ENCODE results near the gene PPY.
"Not testable (repeated sequence)": the region's sequence is repeated elsewhere in the genome, so short reads cannot be mapped to it uniquely, and the experiment has no call there.

Gene PPY

GRCh38 chr17:43906951-43907424 lies 35.3 kb downstream of the PPY start:
- Mint-ChIP-seq H3K27me3 (peaks cover 2% of the 10 kb centered on the region), H3K36me3 (no peaks in the 10 kb centered on the region), H3K27ac (no peak overlapping the region), H3K9me3 (no peaks in the 10 kb centered on the region), H3K4me3 (peak overlapping the region; percentile 85), H3K4me1 (peaks cover 15% of the 10 kb centered on the region)

DNA sequence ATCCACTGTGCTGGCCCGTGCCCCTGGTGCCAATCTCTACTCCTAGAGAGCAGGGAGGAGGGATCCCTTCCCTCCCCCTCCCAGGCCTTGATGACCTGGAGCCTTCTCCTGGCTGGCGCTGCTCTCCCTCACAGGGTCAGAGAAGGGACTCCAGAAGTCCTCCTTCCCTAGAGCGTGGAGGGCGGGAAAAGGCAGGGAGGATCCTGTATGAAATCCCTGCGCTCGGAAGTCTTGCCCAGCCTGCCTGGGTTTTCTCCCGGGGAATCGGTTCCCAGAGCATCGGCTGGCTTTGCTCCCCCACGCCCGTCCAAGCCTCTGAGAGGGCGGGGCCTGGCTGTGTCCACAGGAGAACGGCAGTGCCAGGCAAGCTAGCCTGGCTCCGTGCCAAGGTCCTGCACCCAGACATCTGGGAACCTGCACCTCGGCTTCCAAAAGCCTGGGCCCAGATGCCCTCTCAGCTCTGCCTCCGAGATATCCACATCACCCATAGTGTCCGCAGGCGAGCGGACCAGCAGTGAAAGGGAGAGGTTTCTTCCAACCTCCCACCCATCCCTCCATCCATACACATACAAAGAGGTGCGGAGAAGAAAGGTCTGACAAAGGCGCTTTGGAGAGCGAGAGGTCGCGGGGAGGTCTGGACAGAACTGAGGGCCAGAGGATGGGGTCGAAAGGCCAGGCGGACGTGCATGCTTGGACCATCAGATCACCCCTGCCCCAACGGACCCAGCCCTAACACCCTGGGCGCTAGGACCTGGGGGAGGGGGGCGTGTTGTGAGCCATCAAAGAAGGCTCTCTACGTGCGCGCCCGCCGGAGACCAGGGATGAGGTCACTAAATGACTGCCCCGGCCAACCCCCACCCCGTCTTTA lies 36.1 kb downstream of the PPY start:
- peaks cover 2% of the 10 kb centered on the region for H3K27me3 Mint-ChIP-seq
- H3K9me3 Mint-ChIP-seq, result no peaks in the 10 kb centered on the region
- peak overlapping the region; percentile 85 for H3K4me3 Mint-ChIP-seq
- H3K36me3 Mint-ChIP-seq, result no peaks in the 10 kb centered on the region
- peaks cover 15% of the 10 kb centered on the region for H3K4me1 Mint-ChIP-seq
- no peak overlapping the region for H3K27ac Mint-ChIP-seq

DNA sequence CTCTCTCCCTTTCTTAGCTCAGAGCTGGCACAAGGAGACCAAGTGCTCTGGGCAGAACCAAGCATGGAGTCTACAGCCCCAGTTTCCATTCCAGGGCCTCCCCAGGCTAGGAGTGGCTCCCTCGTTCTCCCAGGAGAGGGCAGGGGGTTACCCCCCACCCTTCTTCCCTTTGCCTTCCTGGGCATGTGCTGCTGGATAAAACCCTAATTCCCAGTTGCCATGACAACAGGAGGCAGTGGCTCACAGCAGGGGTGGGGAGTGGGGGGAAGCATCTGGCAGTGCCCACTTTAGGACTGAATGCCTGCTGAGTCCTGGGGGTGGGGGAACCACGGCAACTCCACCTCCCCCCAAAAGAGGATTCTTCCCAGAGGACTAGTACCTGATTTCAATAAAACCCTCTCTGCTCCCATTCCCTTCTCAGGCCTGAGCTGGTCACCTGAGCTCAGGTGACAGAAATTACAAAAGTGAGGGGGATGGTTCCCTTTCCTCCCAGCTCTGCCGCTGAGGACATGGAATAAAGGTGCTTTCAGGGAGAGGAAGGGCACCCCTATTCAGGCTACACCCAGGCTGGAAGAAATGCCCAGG lies 36.8 kb downstream of the PPY start:
- H3K27me3 Mint-ChIP-seq, result peaks cover 2% of the 10 kb centered on the region
- H3K36me3 Mint-ChIP-seq, result no peaks in the 10 kb centered on the region
- peaks cover 15% of the 10 kb centered on the region for H3K4me1 Mint-ChIP-seq
- no peak overlapping the region for H3K27ac Mint-ChIP-seq
- H3K4me3 Mint-ChIP-seq, result no peak overlapping the region
- no peaks in the 10 kb centered on the region for H3K9me3 Mint-ChIP-seq

- Mint-ChIP-seq H3K9me3 (no peaks in the 10 kb centered on the region), H3K27me3 (peaks cover 2% of the 10 kb centered on the region), H3K36me3 (no peaks in the 10 kb centered on the region), H3K27ac (no peak overlapping the region), H3K4me3 (no peak overlapping the region), H3K4me1 (peaks cover 18% of the 10 kb centered on the region)
Observed at GRCh38 chr17:43901861-43902589, 40.3 kb downstream of the PPY start.

- Mint-ChIP-seq H3K9me3 (no peaks in the 10 kb centered on the region), H3K36me3 (peaks cover 3% of the 10 kb centered on the region), H3K27me3 (no peaks in the 10 kb centered on the region), H3K4me3 (peak overlapping the region; percentile 83), H3K27ac (no peak overlapping the region), H3K4me1 (peaks cover 9% of the 10 kb centered on the region)
Observed at GRCh38 chr17:43900858-43901754, 41.2 kb downstream of the PPY start.

DNA sequence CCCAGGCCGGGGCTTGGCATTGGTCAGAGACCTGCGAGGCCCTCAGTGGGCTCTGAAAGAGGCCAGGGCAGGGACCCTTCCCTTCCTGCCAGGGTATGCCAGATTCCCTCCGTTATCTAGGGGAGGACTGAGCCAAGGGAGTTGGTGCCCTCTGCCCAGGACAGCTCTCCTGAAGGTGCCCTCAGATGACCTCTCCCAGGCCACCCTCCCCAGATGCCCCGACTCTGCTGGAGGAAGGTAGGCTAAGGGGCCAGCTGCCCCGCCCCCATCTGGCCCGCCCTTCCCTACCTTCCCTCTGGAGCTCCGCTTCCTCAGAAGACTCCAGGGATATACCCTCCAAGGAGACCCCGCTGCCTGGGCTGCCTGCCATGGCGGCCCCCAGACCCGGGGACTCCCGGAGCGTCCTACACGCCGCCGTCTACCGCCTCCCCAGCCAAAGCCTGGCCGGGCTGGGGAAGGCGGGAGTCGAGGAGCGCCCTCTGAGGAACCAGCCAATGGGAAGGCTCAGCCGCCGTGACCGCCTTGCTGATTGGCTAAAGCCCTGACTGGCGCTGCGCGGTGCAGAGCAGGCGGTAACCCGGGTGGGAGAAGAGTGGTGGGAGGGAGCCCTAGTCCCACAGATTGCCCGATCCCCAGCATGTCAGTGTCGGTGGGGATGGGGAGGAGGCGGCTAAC lies 42.0 kb downstream of the PPY start:
- Mint-ChIP-seq H3K36me3 (peaks cover 3% of the 10 kb centered on the region), H3K4me3 (peak overlapping the region; percentile 83), H3K9me3 (no peaks in the 10 kb centered on the region)

DNA sequence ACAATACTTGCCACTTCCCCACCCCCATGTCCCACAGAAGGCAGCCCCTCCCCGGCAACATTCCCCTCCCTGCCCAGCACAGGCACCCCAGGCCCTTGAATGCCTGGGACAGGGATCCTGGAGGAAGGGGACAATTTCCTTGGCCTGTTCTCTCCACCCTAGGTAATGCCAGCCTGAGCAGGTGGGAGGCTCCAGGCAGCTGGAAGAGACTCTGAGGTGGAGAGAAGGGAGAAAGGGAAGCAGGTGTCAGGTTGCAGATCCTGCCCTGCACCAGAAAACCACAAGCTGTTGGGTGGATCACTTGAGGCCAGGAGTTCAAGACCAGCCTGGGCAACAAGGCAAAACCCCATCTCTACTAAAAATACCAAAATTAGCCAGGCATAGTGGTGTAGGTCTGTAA lies 43.8 kb downstream of the PPY start:
- no peak overlapping the region for H3K27ac Mint-ChIP-seq
- no peak overlapping the region for H3K4me3 Mint-ChIP-seq
- peaks cover 3% of the 10 kb centered on the region for H3K36me3 Mint-ChIP-seq
- no peaks in the 10 kb centered on the region for H3K27me3 Mint-ChIP-seq
- peaks cover 9% of the 10 kb centered on the region for H3K4me1 Mint-ChIP-seq
- H3K9me3 Mint-ChIP-seq, result no peaks in the 10 kb centered on the region

More for the DNA sequence above, 42.0 kb downstream of the PPY start:
- Mint-ChIP-seq H3K27me3 (no peaks in the 10 kb centered on the region), H3K4me1 (peaks cover 9% of the 10 kb centered on the region), H3K27ac (no peak overlapping the region)

- H3K9me3 Mint-ChIP-seq, result no peaks in the 10 kb centered on the region
- no peak overlapping the region for H3K4me3 Mint-ChIP-seq
- peaks cover 3% of the 10 kb centered on the region for H3K36me3 Mint-ChIP-seq
- H3K27me3 Mint-ChIP-seq, result no peaks in the 10 kb centered on the region
- no peak overlapping the region for H3K27ac Mint-ChIP-seq
- H3K4me1 Mint-ChIP-seq, result peaks cover 9% of the 10 kb centered on the region
Observed at GRCh38 chr17:43897831-43898230, 44.4 kb downstream of the PPY start.

- H3K9me3 Mint-ChIP-seq, H3K27ac Mint-ChIP-seq, H3K36me3 Mint-ChIP-seq, H3K27me3 Mint-ChIP-seq, H3K4me1 Mint-ChIP-seq, H3K4me3 Mint-ChIP-seq: not testable (repeated sequence)
Observed at GRCh38 chr17:43894494-43894893, 47.8 kb downstream of the PPY start.

DNA sequence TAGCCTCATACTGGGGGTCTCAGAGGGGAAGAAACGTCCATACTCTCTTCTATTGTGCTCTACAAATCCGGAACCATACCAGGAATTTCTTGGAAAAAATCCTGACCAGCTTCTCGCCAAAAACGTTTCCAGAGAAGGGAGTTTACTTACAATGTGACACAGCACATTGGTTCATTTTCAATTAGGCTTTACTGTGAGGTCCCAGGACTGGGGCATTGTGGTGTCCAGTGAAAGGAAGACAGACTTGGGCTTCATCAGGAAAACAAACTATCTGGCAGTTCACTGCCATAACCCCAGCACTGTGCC lies 49.7 kb downstream of the PPY start:
- no peaks in the 10 kb centered on the region for H3K4me1 Mint-ChIP-seq
- H3K27ac Mint-ChIP-seq, result no peak overlapping the region
- no peak overlapping the region for H3K4me3 Mint-ChIP-seq
- peaks cover 3% of the 10 kb centered on the region for H3K36me3 Mint-ChIP-seq
- H3K9me3 Mint-ChIP-seq, result no peaks in the 10 kb centered on the region
- H3K27me3 Mint-ChIP-seq, result no peaks in the 10 kb centered on the region

DNA sequence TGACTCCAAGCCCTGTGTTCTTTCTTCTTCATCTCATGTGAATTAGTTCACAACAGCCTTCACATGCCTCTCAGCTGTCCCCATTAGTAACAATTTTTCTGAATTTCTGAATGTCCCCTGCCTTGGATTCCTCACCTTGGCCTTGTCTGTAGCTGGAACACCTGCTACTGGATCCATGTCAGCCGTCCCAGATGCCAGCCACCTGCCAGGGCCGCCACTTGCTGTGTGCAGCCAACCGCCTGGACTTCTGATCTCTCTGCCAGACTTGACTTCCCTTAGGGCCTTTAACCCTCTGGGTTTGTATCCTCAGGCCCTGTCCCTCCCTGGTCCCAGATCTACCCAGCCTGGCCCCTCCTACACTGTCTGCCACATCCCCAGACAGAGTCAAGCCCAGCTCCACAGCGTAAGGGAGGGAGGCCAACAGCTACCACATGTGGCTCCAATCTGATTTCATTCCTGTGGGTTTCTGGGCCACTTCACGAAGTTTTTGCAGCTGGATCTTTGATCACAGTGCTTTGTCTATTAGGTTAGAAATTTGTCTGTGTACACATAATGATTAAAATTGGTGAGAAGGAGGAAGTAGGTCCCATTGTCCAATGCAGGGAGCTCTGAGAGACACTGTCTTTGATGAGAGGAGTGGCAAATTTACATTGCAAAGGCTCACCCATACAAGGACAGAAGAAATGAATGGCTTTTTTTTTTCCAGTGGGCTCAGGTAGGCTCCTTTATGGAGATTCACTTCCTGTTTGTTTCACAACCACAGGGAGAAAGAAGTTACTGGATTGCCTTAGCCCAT lies 50.2 kb downstream of the PPY start:
- H3K9me3 Mint-ChIP-seq, result no peaks in the 10 kb centered on the region
- H3K4me3 Mint-ChIP-seq, result no peak overlapping the region
- no peaks in the 10 kb centered on the region for H3K27me3 Mint-ChIP-seq
- H3K27ac Mint-ChIP-seq, result no peak overlapping the region
- peaks cover 3% of the 10 kb centered on the region for H3K36me3 Mint-ChIP-seq
- H3K4me1 Mint-ChIP-seq, result no peaks in the 10 kb centered on the region

All from activated naive CD4-positive, alpha-beta T cell treated with anti-CD3 and anti-CD28 coated beads, Interleukin-2, amount 50 U/mL, for 24 hours (primary cell).